ENCODE data around the gene GJC1.

GJC1 gene

GRCh38 chr17:44846206-44846605 lies 16.1 kb upstream of the GJC1 start:
- DNase-seq, result no peak
- peaks cover 3% of the 10 kb centered on the region for H3K9me3 ChIP-seq (ENCODE audit: control insufficient read depth, low read length)
- H4K8ac ChIP-seq (ENCODE audit: low read length), result no peak overlapping the region
- no peak overlapping the region for H3K4me3 ChIP-seq (ENCODE audit: insufficient read depth in 1 of 2, low read depth in 1 of 2, low read length in 2 of 2)
- H2BK12ac ChIP-seq (ENCODE audit: low read length in 2 of 2), result no peak overlapping the region
- H3K9ac ChIP-seq (ENCODE audit: low read length), result no peak overlapping the region
- H3K79me1 ChIP-seq (replicated peaks; ENCODE audit: low read length, poor library complexity, severe bottlenecking), result no peaks in the 10 kb centered on the region
- H2AFZ ChIP-seq (ENCODE audit: low read depth, low read length), result no peak overlapping the region
- H2AK5ac ChIP-seq (ENCODE audit: low read length, severe bottlenecking), result no peak overlapping the region
- H4K91ac ChIP-seq (ENCODE audit: low read length), result no peak overlapping the region
- no peak overlapping the region for H3K4me2 ChIP-seq (ENCODE audit: low read length, poor library complexity, severe bottlenecking)
- no peak overlapping the region for H3K27ac ChIP-seq (ENCODE audit: low read length, poor library complexity, severe bottlenecking)
- H3K23ac ChIP-seq (ENCODE audit: low read length in 2 of 2), result no peak overlapping the region
- no peak overlapping the region for H2BK5ac ChIP-seq (ENCODE audit: low read depth, low read length, poor library complexity, severe bottlenecking)
- no peak overlapping the region for H2BK120ac ChIP-seq (ENCODE audit: low read depth, low read length)
- H3K4me1 ChIP-seq (ENCODE audit: control insufficient read depth, insufficient read depth, low read depth, low read length), result no peaks in the 10 kb centered on the region
- no peak overlapping the region for H2BK15ac ChIP-seq (ENCODE audit: low read depth, poor library complexity, severe bottlenecking)
- 92% methylated on average over 8 of the region's 8 CpGs for WGBS
- no peak overlapping the region for H3K18ac ChIP-seq (ENCODE audit: low read depth in 1 of 2, low read length in 2 of 2)
- no peak overlapping the region for H3K4ac ChIP-seq (ENCODE audit: low read depth in 1 of 2, low read length in 2 of 2)
- peaks cover 15 to 22% of the 10 kb centered on the region in 2 experiments for H3K36me3 ChIP-seq (ENCODE audit: control insufficient read depth in 1 of 2, insufficient read depth in 2 of 2, low read depth in 1 of 2, low read length in 2 of 2)
- no peak overlapping the region for H3K14ac ChIP-seq (ENCODE audit: low read length in 2 of 2)
- no peaks in the 10 kb centered on the region for H3K27me3 ChIP-seq (ENCODE audit: control insufficient read depth in 1 of 2, insufficient read depth in 1 of 2, low read length in 2 of 2)

GRCh38 chr17:44844390-44844830 lies 14.3 kb upstream of the GJC1 start:
- H3K4me1 ChIP-seq (ENCODE audit: control insufficient read depth, insufficient read depth, low read depth, low read length), result no peaks in the 10 kb centered on the region
- 17% methylated on average over 1 of the region's 1 CpG for WGBS

GRCh38 chr17:44842748-44843147 lies 12.7 kb upstream of the GJC1 start:
- no peaks in the 10 kb centered on the region for H3K4me1 ChIP-seq (ENCODE audit: control insufficient read depth, insufficient read depth, low read depth, low read length)
- no peak overlapping the region for H2BK120ac ChIP-seq (ENCODE audit: low read depth, low read length)
- peak; percentile 64 for DNase-seq
- H2BK15ac ChIP-seq (ENCODE audit: low read depth, poor library complexity, severe bottlenecking), result no peak overlapping the region
- peak overlapping the region; percentile 3 for H2AFZ ChIP-seq (ENCODE audit: low read depth, low read length)
- no peaks in the 10 kb centered on the region for H3K79me1 ChIP-seq (replicated peaks; ENCODE audit: low read length, poor library complexity, severe bottlenecking)
- no peak overlapping the region for H3K18ac ChIP-seq (ENCODE audit: low read depth in 1 of 2, low read length in 2 of 2)
- 68% methylated on average over 4 of the region's 5 CpGs for WGBS
- no peak overlapping the region for H2BK5ac ChIP-seq (ENCODE audit: low read depth, low read length, poor library complexity, severe bottlenecking)
- no peaks in the 10 kb centered on the region for H3K9me3 ChIP-seq (ENCODE audit: control insufficient read depth, low read length)
- H3K9ac ChIP-seq (ENCODE audit: low read length), result no peak overlapping the region
- H3K27ac ChIP-seq (ENCODE audit: low read length, poor library complexity, severe bottlenecking), result no peak overlapping the region
- H3K27me3 ChIP-seq (ENCODE audit: control insufficient read depth in 1 of 2, insufficient read depth in 1 of 2, low read length in 2 of 2), result no peaks in the 10 kb centered on the region
- H2AK5ac ChIP-seq (ENCODE audit: low read length, severe bottlenecking), result no peak overlapping the region
- H3K4ac ChIP-seq (ENCODE audit: low read depth in 1 of 2, low read length in 2 of 2), result no peak overlapping the region
- peak overlapping the region; percentile 19 for H4K8ac ChIP-seq (ENCODE audit: low read length)
- H2BK12ac ChIP-seq (ENCODE audit: low read length in 2 of 2), result peak overlapping the region in 1 of 2 experiments; percentile 0
- H3K23ac ChIP-seq (ENCODE audit: low read length in 2 of 2), result no peak overlapping the region
- H4K91ac ChIP-seq (ENCODE audit: low read length), result no peak overlapping the region
- no peaks in the 10 kb centered on the region for H3K36me3 ChIP-seq (ENCODE audit: control insufficient read depth in 1 of 2, insufficient read depth in 2 of 2, low read depth in 1 of 2, low read length in 2 of 2)
- H3K4me3 ChIP-seq (ENCODE audit: insufficient read depth in 1 of 2, low read depth in 1 of 2, low read length in 2 of 2), result no peak overlapping the region
- no peak overlapping the region for H3K14ac ChIP-seq (ENCODE audit: low read length in 2 of 2)
- H3K4me2 ChIP-seq (ENCODE audit: low read length, poor library complexity, severe bottlenecking), result no peak overlapping the region

More at GRCh38 chr17:44844390-44844830, 14.3 kb upstream of the GJC1 start:
- no peak overlapping the region for H4K91ac ChIP-seq (ENCODE audit: low read length)
- peak; percentile 86 for DNase-seq
- no peak overlapping the region for H3K23ac ChIP-seq (ENCODE audit: low read length in 2 of 2)
- no peak overlapping the region for H3K27ac ChIP-seq (ENCODE audit: low read length, poor library complexity, severe bottlenecking)
- H2BK5ac ChIP-seq (ENCODE audit: low read depth, low read length, poor library complexity, severe bottlenecking), result no peak overlapping the region
- H3K18ac ChIP-seq (ENCODE audit: low read depth in 1 of 2, low read length in 2 of 2), result peak overlapping the region; percentile 3 to 63
- H3K9me3 ChIP-seq (ENCODE audit: control insufficient read depth, low read length), result no peaks in the 10 kb centered on the region
- no peaks in the 10 kb centered on the region for H3K79me1 ChIP-seq (replicated peaks; ENCODE audit: low read length, poor library complexity, severe bottlenecking)
- peaks cover 0 to 6% of the 10 kb centered on the region in 2 experiments for H3K36me3 ChIP-seq (ENCODE audit: control insufficient read depth in 1 of 2, insufficient read depth in 2 of 2, low read depth in 1 of 2, low read length in 2 of 2)
- H2AK5ac ChIP-seq (ENCODE audit: low read length, severe bottlenecking), result no peak overlapping the region
- H3K4ac ChIP-seq (ENCODE audit: low read depth in 1 of 2, low read length in 2 of 2), result peak overlapping the region in 1 of 2 experiments; percentile 37
- no peak overlapping the region for H3K4me3 ChIP-seq (ENCODE audit: insufficient read depth in 1 of 2, low read depth in 1 of 2, low read length in 2 of 2)
- H3K9ac ChIP-seq (ENCODE audit: low read length), result no peak overlapping the region
- H2BK12ac ChIP-seq (ENCODE audit: low read length in 2 of 2), result peak overlapping the region in 1 of 2 experiments; percentile 6
- H3K27me3 ChIP-seq (ENCODE audit: control insufficient read depth in 1 of 2, insufficient read depth in 1 of 2, low read length in 2 of 2), result no peaks in the 10 kb centered on the region
- H2BK15ac ChIP-seq (ENCODE audit: low read depth, poor library complexity, severe bottlenecking), result no peak overlapping the region
- H2AFZ ChIP-seq (ENCODE audit: low read depth, low read length), result no peak overlapping the region
- H2BK120ac ChIP-seq (ENCODE audit: low read depth, low read length), result no peak overlapping the region
- H4K8ac ChIP-seq (ENCODE audit: low read length), result peak overlapping the region; percentile 28
- H3K4me2 ChIP-seq (ENCODE audit: low read length, poor library complexity, severe bottlenecking), result no peak overlapping the region
- H3K14ac ChIP-seq (ENCODE audit: low read length in 2 of 2), result no peak overlapping the region

GRCh38 chr17:44840936-44841335 lies 10.8 kb upstream of the GJC1 start:
- WGBS, result 100% methylated on average over 2 of the region's 3 CpGs
- Histone ChIP-seq H4K8ac (ENCODE audit: low read length) (no peak overlapping the region), H4K91ac (ENCODE audit: low read length) (no peak overlapping the region), H3K4me2 (ENCODE audit: low read length, poor library complexity, severe bottlenecking) (no peak overlapping the region), H2BK120ac (ENCODE audit: low read depth, low read length) (no peak overlapping the region), H3K27me3 (ENCODE audit: control insufficient read depth in 1 of 2, insufficient read depth in 1 of 2, low read length in 2 of 2) (peaks cover 0 to 3% of the 10 kb centered on the region in 2 experiments), H2BK15ac (ENCODE audit: low read depth, poor library complexity, severe bottlenecking) (no peak overlapping the region), H3K79me1 (replicated peaks; ENCODE audit: low read length, poor library complexity, severe bottlenecking) (no peaks in the 10 kb centered on the region), H3K36me3 (ENCODE audit: control insufficient read depth in 1 of 2, insufficient read depth in 2 of 2, low read depth in 1 of 2, low read length in 2 of 2) (no peaks in the 10 kb centered on the region), H3K4me1 (ENCODE audit: control insufficient read depth, insufficient read depth, low read depth, low read length) (no peaks in the 10 kb centered on the region), H3K18ac (ENCODE audit: low read depth in 1 of 2, low read length in 2 of 2) (no peak overlapping the region), H2BK12ac (ENCODE audit: low read length in 2 of 2) (no peak overlapping the region), H3K4me3 (ENCODE audit: insufficient read depth in 1 of 2, low read depth in 1 of 2, low read length in 2 of 2) (no peak overlapping the region), H3K14ac (ENCODE audit: low read length in 2 of 2) (no peak overlapping the region), H3K9me3 (ENCODE audit: control insufficient read depth, low read length) (no peaks in the 10 kb centered on the region), H3K9ac (ENCODE audit: low read length) (no peak overlapping the region), H2AK5ac (ENCODE audit: low read length, severe bottlenecking) (no peak overlapping the region), H3K27ac (ENCODE audit: low read length, poor library complexity, severe bottlenecking) (no peak overlapping the region), H3K4ac (ENCODE audit: low read depth in 1 of 2, low read length in 2 of 2) (no peak overlapping the region), H3K23ac (ENCODE audit: low read length in 2 of 2) (no peak overlapping the region), H2BK5ac (ENCODE audit: low read depth, low read length, poor library complexity, severe bottlenecking) (no peak overlapping the region), H2AFZ (ENCODE audit: low read depth, low read length) (no peak overlapping the region)
- peak; percentile 45 for DNase-seq
